HG02840 (cell line): ENCODE measurements around the gene WNT1.

Experiments
- ATAC-seq: cut with Tn5 transposase; IDR thresholded peaks from one replicate; pipeline ENCODE4 v1.9.1; 2021; ENCODE audit warnings: mild to moderate bottlenecking, moderate library complexity, moderate number of reproducible peaks; ENCODE audit not compliant: unreplicated experiment, low FRiP score

WNT1 gene

GRCh38 chr12:48979602-48980388, 1.7 kb downstream of the WNT1 start:
- ATAC-seq, result no peak

- no peak for ATAC-seq
These were observed 2.3 kb downstream of the WNT1 start for GRCh38 chr12:48980389-48980952.

- ATAC-seq, result no peak
These were observed 3.0 kb downstream of the WNT1 start for GRCh38 chr12:48980953-48981756.

GRCh38 chr12:48981757-48982157, 3.6 kb downstream of the WNT1 start:
- no peak for ATAC-seq

GRCh38 chr12:48982397-48983080, 4.4 kb downstream of the WNT1 start:
- no peak for ATAC-seq

GRCh38 chr12:48985475-48985897, 7.4 kb downstream of the WNT1 start:
- ATAC-seq, result no peak

GRCh38 chr12:48985901-48986300, 7.8 kb downstream of the WNT1 start:
- no peak for ATAC-seq

- no peak for ATAC-seq
These were observed 8.7 kb downstream of the WNT1 start for GRCh38 chr12:48986720-48987291.

GRCh38 chr12:48988030-48988649, 10.0 kb downstream of the WNT1 start:
- ATAC-seq, result no peak

- no peak for ATAC-seq
These were observed 12.4 kb downstream of the WNT1 start for GRCh38 chr12:48990552-48990951.

- no peak for ATAC-seq
These were observed 13.3 kb downstream of the WNT1 start for GRCh38 chr12:48991247-48992050.

GRCh38 chr12:48993787-48994186, 15.7 kb downstream of the WNT1 start:
- no peak for ATAC-seq

- ATAC-seq, result no peak
These were observed 16.3 kb downstream of the WNT1 start for GRCh38 chr12:48994224-48995085.

GRCh38 chr12:48995086-48995879, 17.2 kb downstream of the WNT1 start:
- ATAC-seq, result no peak

GRCh38 chr12:48996794-48997718, 18.9 kb downstream of the WNT1 start:
- ATAC-seq, result no peak

- ATAC-seq, result peak; percentile 49
These were observed 19.8 kb downstream of the WNT1 start for GRCh38 chr12:48997719-48998496.
